OCI-LY1 (cell line): Measurements from ENCODE around the gene RERG.

Experiments used
- CTCF ChIP-seq: fragments of 200-600 bp; sonication (generic), shearing (Covaris generic); IDR thresholded peaks from 2 replicates; pipeline ENCODE4 v1.5.1; 2017; ENCODE audit warnings: mild to moderate bottlenecking, antibody characterized with exemption, low read length, moderate library complexity, mixed read lengths
- EZH2 ChIP-seq: fragments of 200-600 bp; sonication (generic), shearing (Covaris generic); IDR thresholded peaks from 2 replicates; pipeline ENCODE4 v1.8.0; 2017; ENCODE audit warnings: borderline replicate concordance, mixed run types, mild to moderate bottlenecking, antibody characterized with exemption, low read length, moderate library complexity, mixed read lengths

- peak; percentile 79 for TF ChIP-seq CTCF
- no peak for TF ChIP-seq EZH2
Measured at GRCh38 chr12:15268927-15269552, 47.8 kb upstream of the RERG start.
